KMS-11 (cell line): ENCODE measurements around the gene EIF3A.
A peak's percentile ranks its signal among the peaks of the same experiment; 100 is the strongest.

Experiments
- H2AFZ ChIP-seq: fragments of 200-600 bp; sonication (generic); 2 replicates; pipeline ENCODE4 v1.6.1; 2016; ENCODE audit warnings: antibody characterized with exemption, mixed run types, low read depth
- H3K27ac ChIP-seq: fragments of 200-600 bp; sonication (generic); 2 replicates; pipeline ENCODE4 v1.6.1; 2016; ENCODE audit warnings: mild to moderate bottlenecking, mixed run types
- H3K27me3 ChIP-seq: fragments of 200-600 bp; sonication (generic); 2 replicates; pipeline ENCODE4 v1.6.1; 2017; ENCODE audit warnings: mild to moderate bottlenecking, low read depth, mixed run types, moderate library complexity; ENCODE audit not compliant: insufficient read depth
- H3K36me3 ChIP-seq: fragments of 200-600 bp; sonication (generic); 2 replicates; pipeline ENCODE4 v1.6.1; 2017; ENCODE audit warnings: mild to moderate bottlenecking, mixed run types; ENCODE audit not compliant: insufficient read depth
- H3K4me1 ChIP-seq: fragments of 200-600 bp; sonication (generic); 2 replicates; pipeline ENCODE4 v1.6.1; 2016; ENCODE audit warnings: mild to moderate bottlenecking, low read depth, mixed run types; ENCODE audit not compliant: poor library complexity, severe bottlenecking
- H3K4me2 ChIP-seq: fragments of 200-600 bp; sonication (generic); 2 replicates; pipeline ENCODE4 v1.7.0; 2016; ENCODE audit warnings: mild to moderate bottlenecking, mixed run types
- H3K4me3 ChIP-seq: fragments of 200-600 bp; sonication (generic); IDR thresholded peaks from 2 replicates; pipeline ENCODE4 v1.6.1; 2017; ENCODE audit warnings: low read depth, low read length, mixed read lengths; ENCODE audit not compliant: insufficient read depth
- H3K79me2 ChIP-seq: fragments of 200-600 bp; sonication (generic); 2 replicates; pipeline ENCODE4 v1.6.1; 2016; ENCODE audit warnings: low read depth, mixed run types; ENCODE audit not compliant: insufficient read depth
- H3K9ac ChIP-seq: fragments of 200-600 bp; sonication (generic); 2 replicates; pipeline ENCODE4 v1.6.1; 2016; ENCODE audit warnings: mild to moderate bottlenecking, mixed run types
- H4K20me1 ChIP-seq: fragments of 200-600 bp; sonication (generic); 2 replicates; pipeline ENCODE4 v1.6.1; 2016; ENCODE audit warnings: mild to moderate bottlenecking, mixed run types; ENCODE audit not compliant: insufficient read depth
- TF ChIP-seq, protein P1 (sequence below): fragments of 200-600 bp; sonication (generic); conservative IDR thresholded peaks from 2 replicates; pipeline ENCODE4 v1.6.1; 2017; ENCODE audit warnings: low read depth, mild to moderate bottlenecking, antibody characterized with exemption, low read length, moderate library complexity, mixed read lengths

EIF3A gene

DNA sequence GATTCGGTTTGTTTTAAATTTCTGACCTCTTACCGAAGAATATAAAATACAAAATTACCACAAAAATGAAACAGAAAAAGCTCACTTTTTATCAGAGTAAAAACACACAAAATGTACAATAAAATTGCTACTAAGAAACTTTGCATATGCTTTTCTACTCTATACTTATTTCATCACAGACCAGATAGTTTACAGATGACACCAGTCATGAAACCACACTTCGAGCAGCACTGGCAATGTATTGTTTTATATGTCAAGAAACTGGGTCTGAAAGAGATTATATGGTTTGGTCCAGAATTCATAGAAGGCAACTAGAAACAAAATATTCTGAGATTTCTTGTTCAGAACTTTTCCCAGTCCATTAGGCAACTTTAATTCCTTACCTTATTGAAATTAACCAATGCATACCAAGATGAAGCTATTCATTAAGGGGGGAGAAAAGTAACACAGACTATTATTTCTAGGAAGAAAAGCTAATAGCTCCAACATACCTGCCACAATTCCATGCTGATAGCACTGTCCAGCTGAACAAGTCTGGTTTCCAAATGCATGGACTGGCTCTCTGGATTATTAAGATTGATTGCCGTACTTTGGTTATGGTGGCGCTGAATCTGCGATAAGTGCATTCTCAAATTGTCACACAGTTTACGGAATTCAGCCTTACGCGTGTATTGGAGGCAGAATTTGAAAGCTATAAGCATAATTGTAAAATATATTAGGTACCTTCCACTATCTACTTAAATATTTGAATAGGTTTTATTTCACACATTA, 10.0 kb downstream of the EIF3A start:
- Histone ChIP-seq H3K4me3 (no peak overlapping the region), H3K4me2 (no peak overlapping the region), H3K9ac (no peak overlapping the region), H2AFZ (no peak overlapping the region), H3K79me2 (peaks cover 99% of the 10 kb centered on the region), H3K4me1 (peaks cover 26% of the 10 kb centered on the region), H3K36me3 (peaks cover 54% of the 10 kb centered on the region), H4K20me1 (peaks cover 37% of the 10 kb centered on the region), H3K27me3 (no peaks in the 10 kb centered on the region), H3K27ac (no peak overlapping the region)
- TF ChIP-seq, protein P1, sequence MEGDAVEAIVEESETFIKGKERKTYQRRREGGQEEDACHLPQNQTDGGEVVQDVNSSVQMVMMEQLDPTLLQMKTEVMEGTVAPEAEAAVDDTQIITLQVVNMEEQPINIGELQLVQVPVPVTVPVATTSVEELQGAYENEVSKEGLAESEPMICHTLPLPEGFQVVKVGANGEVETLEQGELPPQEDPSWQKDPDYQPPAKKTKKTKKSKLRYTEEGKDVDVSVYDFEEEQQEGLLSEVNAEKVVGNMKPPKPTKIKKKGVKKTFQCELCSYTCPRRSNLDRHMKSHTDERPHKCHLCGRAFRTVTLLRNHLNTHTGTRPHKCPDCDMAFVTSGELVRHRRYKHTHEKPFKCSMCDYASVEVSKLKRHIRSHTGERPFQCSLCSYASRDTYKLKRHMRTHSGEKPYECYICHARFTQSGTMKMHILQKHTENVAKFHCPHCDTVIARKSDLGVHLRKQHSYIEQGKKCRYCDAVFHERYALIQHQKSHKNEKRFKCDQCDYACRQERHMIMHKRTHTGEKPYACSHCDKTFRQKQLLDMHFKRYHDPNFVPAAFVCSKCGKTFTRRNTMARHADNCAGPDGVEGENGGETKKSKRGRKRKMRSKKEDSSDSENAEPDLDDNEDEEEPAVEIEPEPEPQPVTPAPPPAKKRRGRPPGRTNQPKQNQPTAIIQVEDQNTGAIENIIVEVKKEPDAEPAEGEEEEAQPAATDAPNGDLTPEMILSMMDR, result no peak

DNA sequence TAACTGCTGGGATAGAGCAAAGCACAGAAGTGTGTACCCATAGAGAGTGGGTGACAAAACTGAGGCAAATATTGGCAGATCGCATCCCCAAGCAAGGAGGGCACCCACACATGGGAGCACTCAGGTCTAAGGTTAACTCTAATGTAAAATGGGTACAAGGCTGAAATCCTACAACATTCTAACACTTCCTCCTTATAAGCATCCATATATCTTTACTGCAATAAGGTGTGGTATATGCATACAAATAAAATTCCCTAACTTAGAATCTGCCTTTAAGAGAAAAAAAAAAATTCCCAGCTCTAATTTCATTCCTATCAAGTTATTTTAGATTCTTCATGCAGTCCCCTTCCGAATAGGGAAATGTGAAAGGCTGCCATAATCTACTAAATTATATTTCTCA, 18.7 kb downstream of the EIF3A start:
- peaks cover 61% of the 10 kb centered on the region for H3K36me3 ChIP-seq
- no peak overlapping the region for H3K4me2 ChIP-seq
- H3K9ac ChIP-seq, result no peak overlapping the region
- no peaks in the 10 kb centered on the region for H3K27me3 ChIP-seq
- H3K4me3 ChIP-seq, result no peak overlapping the region
- 0 out of 2 replicates have a peak overlapping the region, but pooled peaks have one; percentile 6 for H3K27ac ChIP-seq
- H4K20me1 ChIP-seq, result peaks cover 13% of the 10 kb centered on the region; the same call in 1 of the 2 replicates
- H3K4me1 ChIP-seq, result no peaks in the 10 kb centered on the region
- TF ChIP-seq, protein P1, result no peak
- peaks cover 98% of the 10 kb centered on the region for H3K79me2 ChIP-seq
- no peak overlapping the region for H2AFZ ChIP-seq

DNA sequence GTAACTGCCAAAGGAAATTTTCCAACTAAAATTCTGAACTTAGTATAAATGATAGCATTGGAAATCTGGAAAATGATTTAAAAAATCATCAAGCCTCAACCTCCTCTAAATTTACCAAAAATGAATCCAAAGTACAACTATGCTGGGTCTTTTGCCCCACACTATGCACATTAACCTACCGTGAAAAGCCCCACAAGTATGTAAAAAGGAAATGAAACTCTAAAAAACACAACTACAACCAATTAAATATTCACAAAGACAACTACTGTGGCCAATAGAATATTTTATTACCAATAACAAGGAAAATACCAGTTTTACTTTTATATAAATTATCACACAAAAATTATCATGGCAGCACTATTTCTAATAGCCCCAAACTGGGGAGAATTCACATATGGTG, 19.3 kb downstream of the EIF3A start:
- H3K79me2 ChIP-seq, result peaks cover 96% of the 10 kb centered on the region
- peaks cover 60% of the 10 kb centered on the region; the same call in 1 of the 2 replicates for H3K36me3 ChIP-seq
- 0 out of 2 replicates have a peak overlapping the region, but pooled peaks have one; percentile 6 for H3K27ac ChIP-seq
- peaks cover 13% of the 10 kb centered on the region; the same call in 1 of the 2 replicates for H4K20me1 ChIP-seq
- no peaks in the 10 kb centered on the region for H3K4me1 ChIP-seq
- H3K9ac ChIP-seq, result no peak overlapping the region
- no peak overlapping the region for H2AFZ ChIP-seq
- H3K4me3 ChIP-seq, result no peak overlapping the region
- no peak overlapping the region for H3K4me2 ChIP-seq
- TF ChIP-seq, protein P1, result no peak
- no peaks in the 10 kb centered on the region for H3K27me3 ChIP-seq

DNA sequence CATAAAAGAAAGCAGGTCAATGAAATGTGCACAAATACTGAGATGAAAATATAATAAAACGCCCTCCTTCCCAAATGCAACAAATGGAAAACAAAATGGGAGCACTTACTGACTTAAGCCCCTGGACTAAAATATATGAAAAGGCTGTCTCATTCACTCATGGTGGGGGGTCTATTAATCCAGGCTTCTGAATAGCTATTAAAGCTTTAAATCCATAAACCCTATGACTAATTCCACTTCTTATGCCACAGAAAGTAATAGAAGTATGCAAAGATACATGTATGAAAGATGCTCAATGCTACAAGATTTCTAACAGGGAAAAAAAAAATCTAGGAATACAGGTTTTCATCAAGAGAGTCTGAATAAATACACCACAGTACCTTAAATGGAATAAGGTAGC, 20.5 kb downstream of the EIF3A start:
- TF ChIP-seq, protein P1, result no peak
- Histone ChIP-seq H3K27ac (no peak overlapping the region), H2AFZ (no peak overlapping the region), H3K27me3 (no peaks in the 10 kb centered on the region), H3K4me2 (no peak overlapping the region), H3K9ac (no peak overlapping the region), H3K4me1 (no peaks in the 10 kb centered on the region), H3K36me3 (peaks cover 57% of the 10 kb centered on the region; the same call in 1 of the 2 replicates), H4K20me1 (peaks cover 13% of the 10 kb centered on the region; the same call in 1 of the 2 replicates), H3K4me3 (no peak overlapping the region), H3K79me2 (peaks cover 93% of the 10 kb centered on the region)
